Measurements from ENCODE around the gene CD79B. TPM values are rescaled to one million over a fixed set of nuclear protein-coding genes. Genes with fewer than 3 reads are reported as not detected.

The CD79B gene
- total and polyA plus RNA-seq, 2 of the 13 experiments (the other 11 are each of a cell fraction or from before 2014, with no cell fraction given), result not detected

GRCh38 chr17:63972796-63973195 is 40.7 kb upstream of the CD79B start, which contains the start of gene SCN4A:
Gene SCN4A, minus strand, starts transcription at chr17:63972918. Its CDS starts 77 bp downstream, at chr17:63972841.
- Histone ChIP-seq H4K20me1 (ENCODE audit: insufficient read depth, low read length) (no peaks in the 10 kb centered on the region), H3K4me3 (replicated peaks in 1 of 3; ENCODE audit: insufficient read depth in 1 of 3, low read depth in 2 of 3, low read length in 3 of 3) (no peak within 1 kb of the TSS), H3K4me1 (ENCODE audit: insufficient read depth, low read length) (no peaks in the 10 kb centered on the region), H3K9ac (ENCODE audit: insufficient read depth, low read depth, low read length) (no peak within 1 kb of the TSS), H3K27ac (ENCODE audit: extremely low read length, insufficient read depth, low read length) (no peak within 1 kb of the TSS), H3K9me3 (ENCODE audit: low read length) (no peaks in the 10 kb centered on the region), H3K79me2 (ENCODE audit: insufficient read depth, low read length) (no peaks in the 10 kb centered on the region), H3K36me3 (replicated peaks in 1 of 2; ENCODE audit: control insufficient read depth in 1 of 2, insufficient read depth in 2 of 2, low read length in 2 of 2) (no peaks in the 10 kb centered on the region), H2AFZ (ENCODE audit: low read length) (no peak within 1 kb of the TSS), H3K27me3 (ENCODE audit: control insufficient read depth in 1 of 2, insufficient read depth in 2 of 2, low read length in 2 of 2) (peaks cover 9 to 59% of the 10 kb centered on the region in 2 experiments; a peak in 4 of 5 replicates), H3K4me2 (ENCODE audit: low read depth, low read length) (no peak within 1 kb of the TSS)
- intact Hi-C loops (cut with micrococcal nuclease; ENCODE audit: unreplicated experiment), result no loop called here
- 0% methylated on average over 2 of the region's 14 CpGs for WGBS (ENCODE audit: low lambda C conversion rate)
- in situ Hi-C loops (cut with HindIII; ENCODE audit: extremely low pct_ligation_motif_present, low pct_unique_long_range_greater_than_20kb), result no loop called here
- TF ChIP-seq ZBTB14 (CRISPR knock-in tag; IDR thresholded peaks at IDR 0.05) (no peak), NRL (CRISPR knock-in tag; IDR thresholded peaks at IDR 0.05; ENCODE audit: borderline replicate concordance) (0 out of 2 replicates have a peak, but pooled peaks have one; percentile 19)
- POLR2A ChIA-PET, result no interaction called here
- FAIRE-seq (no peak), ATAC-seq (no peak), DNase-seq (ENCODE audit: low spot score) (no peak)
- CTCF ChIA-PET (ENCODE audit: low intra/inter-chr PET ratio, low total read pairs), result no interaction called here
- BruUV-seq (replicated peaks), result no TSS peak

- no peak overlapping the region for H3K27ac ChIP-seq (ENCODE audit: extremely low read length, insufficient read depth, low read length)
- no peaks in the 10 kb centered on the region for H3K9me3 ChIP-seq (ENCODE audit: low read length)
- ChIA-PET CTCF (ENCODE audit: low intra/inter-chr PET ratio, low total read pairs) (no interaction called here), POLR2A (no interaction called here)
- H3K4me3 ChIP-seq (replicated peaks in 1 of 3; ENCODE audit: insufficient read depth in 1 of 3, low read depth in 2 of 3, low read length in 3 of 3), result no peak overlapping the region
- ATAC-seq (no peak), FAIRE-seq (no peak), DNase-seq (ENCODE audit: low spot score) (no peak)
- no peak overlapping the region for H3K4me2 ChIP-seq (ENCODE audit: low read depth, low read length)
- in situ Hi-C loops (cut with HindIII; ENCODE audit: extremely low pct_ligation_motif_present, low pct_unique_long_range_greater_than_20kb), result no loop called here
- H3K9ac ChIP-seq (ENCODE audit: insufficient read depth, low read depth, low read length), result no peak overlapping the region
- 40% methylated on average over 10 of the region's 10 CpGs for WGBS (ENCODE audit: low lambda C conversion rate)
- no TSS peak for BruUV-seq (replicated peaks)
- peaks cover 3 to 36% of the 10 kb centered on the region in 2 experiments; a peak in 4 of 5 replicates for H3K27me3 ChIP-seq (ENCODE audit: control insufficient read depth in 1 of 2, insufficient read depth in 2 of 2, low read length in 2 of 2)
- no peaks in the 10 kb centered on the region for H3K36me3 ChIP-seq (replicated peaks in 1 of 2; ENCODE audit: control insufficient read depth in 1 of 2, insufficient read depth in 2 of 2, low read length in 2 of 2)
- H4K20me1 ChIP-seq (ENCODE audit: insufficient read depth, low read length), result no peaks in the 10 kb centered on the region
- intact Hi-C loops (cut with micrococcal nuclease; ENCODE audit: unreplicated experiment), result no loop called here
- no peak overlapping the region for H2AFZ ChIP-seq (ENCODE audit: low read length)
- no peaks in the 10 kb centered on the region for H3K4me1 ChIP-seq (ENCODE audit: insufficient read depth, low read length)
- H3K79me2 ChIP-seq (ENCODE audit: insufficient read depth, low read length), result no peaks in the 10 kb centered on the region
- TF ChIP-seq ZNF513 (CRISPR knock-in tag; conservative IDR thresholded peaks at IDR 0.05) (no peak), CAMTA2 (CRISPR knock-in tag; IDR thresholded peaks at IDR 0.05; ENCODE audit: borderline replicate concordance) (no peak), ZNF788 (CRISPR knock-in tag; IDR thresholded peaks at IDR 0.05; ENCODE audit: borderline replicate concordance) (no peak), CBX2 (IDR thresholded peaks at IDR 0.05; ENCODE audit: low read depth, low read length) (no peak), CBX2 (CRISPR knock-in tag; IDR thresholded peaks at IDR 0.05; ENCODE audit: low read depth) (no peak), FOSL1 (CRISPR knock-in tag; IDR thresholded peaks at IDR 0.05; ENCODE audit: borderline replicate concordance) (no peak), XBP1 (CRISPR knock-in tag; IDR thresholded peaks at IDR 0.05) (no peak), ZNF24 (IDR thresholded peaks at IDR 0.05) (no peak), ZNF746 (CRISPR knock-in tag; IDR thresholded peaks at IDR 0.05) (no peak)
Measured at GRCh38 chr17:63969278-63969677, 37.1 kb upstream of the CD79B start.
